Inflammatory macrophage treated with lipopolysaccharide for 1 hour (primary cell): ENCODE results near the gene IL18R1.

Experiments used
- DNase-seq, 2 donors: peaks; one replicate each; pipeline ENCODE4 v3.0.0-alpha.2; 2020 to 2022

The IL18R1 gene

DNA sequence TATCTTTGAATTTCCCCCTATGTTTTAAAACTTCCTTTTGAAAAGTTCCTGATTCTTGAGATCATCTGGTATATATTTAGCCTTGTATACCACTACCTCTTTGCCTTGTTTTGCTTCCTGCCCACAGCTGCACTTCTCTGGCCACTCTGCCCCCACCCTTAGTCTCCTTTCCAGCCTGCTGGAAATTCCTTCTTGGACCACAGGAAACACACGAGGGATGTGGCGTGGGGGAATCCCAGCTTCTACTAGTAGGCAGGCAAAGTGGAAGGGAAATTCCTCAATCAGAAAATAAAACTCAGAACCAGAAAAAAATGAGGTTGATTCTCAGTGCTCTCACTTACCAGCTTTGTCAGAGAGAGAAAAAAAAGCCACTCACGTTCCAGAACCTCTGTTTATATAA, 80.7 kb downstream of the IL18R1 start:
- peak; percentile 64 to 83 for DNase-seq

DNA sequence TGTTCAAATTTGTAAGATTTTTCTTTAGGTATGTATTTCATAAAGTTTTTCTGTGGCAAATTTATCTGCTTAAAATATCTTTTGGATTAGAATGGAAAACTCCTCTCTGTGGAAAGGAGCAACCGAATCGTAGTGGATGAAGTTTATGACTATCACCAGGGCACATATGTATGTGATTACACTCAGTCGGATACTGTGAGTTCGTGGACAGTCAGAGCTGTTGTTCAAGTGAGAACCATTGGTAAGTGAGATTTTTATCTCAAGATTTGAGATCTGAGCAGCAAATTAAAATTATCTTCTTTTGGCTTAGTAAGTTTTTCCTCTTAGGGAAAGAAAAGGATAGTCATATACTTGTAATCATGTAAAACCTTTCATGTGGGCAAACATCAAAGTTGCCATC, 81.5 kb downstream of the IL18R1 start:
- DNase-seq = no peak

DNA sequence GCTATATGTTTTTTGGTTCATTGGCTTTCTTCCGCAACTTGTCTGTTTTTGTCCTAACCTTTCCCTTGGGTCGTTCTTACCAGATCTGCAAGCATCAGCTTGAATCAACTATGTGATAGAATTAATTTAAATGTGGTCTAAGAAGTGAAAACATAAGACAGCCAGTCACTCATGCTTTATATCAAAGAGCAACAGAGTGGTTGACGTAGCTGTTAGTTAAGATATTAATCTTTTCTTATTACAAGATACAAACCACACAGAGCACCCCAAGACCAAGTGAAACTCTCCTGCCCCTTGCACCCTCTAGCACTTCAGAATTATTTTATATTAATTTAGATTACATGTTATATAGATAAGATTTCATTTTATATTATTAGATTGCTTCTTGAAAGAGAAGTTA, 82.5 kb downstream of the IL18R1 start:
- no peak for DNase-seq

DNA sequence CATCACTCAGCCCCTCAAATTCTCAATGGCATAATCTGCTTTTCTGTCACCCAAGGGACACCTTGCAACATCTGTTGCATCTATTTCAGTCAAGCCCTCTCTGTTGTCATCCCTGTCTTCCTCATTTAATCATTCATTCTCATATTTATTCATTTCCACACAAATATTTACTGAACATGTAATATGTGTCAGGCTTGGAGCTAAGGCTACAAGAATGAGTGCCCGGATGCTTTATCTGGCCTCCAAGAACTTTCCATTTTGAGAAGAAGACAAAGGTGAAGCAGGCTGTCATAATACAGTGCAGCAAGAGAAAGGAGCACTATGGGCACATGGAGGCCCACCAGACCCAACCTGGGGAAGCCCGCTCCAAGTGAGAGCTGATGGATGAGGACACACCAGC, 83.0 kb downstream of the IL18R1 start:
- peak; percentile 14 to 15 for DNase-seq

DNA sequence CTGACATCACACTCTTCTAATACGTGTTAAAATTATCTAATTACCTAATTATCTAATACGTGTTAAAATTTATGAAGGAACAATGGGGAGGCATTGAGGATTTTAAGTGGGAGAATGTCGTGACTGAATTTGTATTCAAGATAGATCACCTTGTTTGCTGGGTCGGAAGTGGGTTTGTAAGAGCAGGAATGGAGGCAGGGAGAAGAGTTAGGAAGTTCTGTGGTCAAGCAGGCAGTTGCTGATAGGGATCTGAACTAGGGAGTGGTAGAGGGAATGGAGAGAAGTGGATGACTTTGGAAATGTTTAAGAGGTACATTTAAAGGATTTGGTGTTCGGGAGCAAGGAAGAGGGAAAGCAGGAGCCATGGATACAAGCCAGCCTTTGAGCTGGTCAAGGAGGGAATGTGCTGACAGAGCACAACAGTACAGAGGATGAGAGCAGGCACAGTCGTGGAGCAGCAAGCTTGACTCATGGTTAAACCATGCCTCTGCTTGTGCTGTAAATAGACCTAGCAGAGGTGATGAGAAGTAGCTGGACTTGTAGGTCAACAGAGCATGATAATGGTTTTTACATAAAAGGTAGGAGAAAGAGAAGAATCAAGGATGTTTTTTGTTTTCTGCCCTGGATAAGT, 83.6 kb downstream of the IL18R1 start:
- DNase-seq = no peak

DNA sequence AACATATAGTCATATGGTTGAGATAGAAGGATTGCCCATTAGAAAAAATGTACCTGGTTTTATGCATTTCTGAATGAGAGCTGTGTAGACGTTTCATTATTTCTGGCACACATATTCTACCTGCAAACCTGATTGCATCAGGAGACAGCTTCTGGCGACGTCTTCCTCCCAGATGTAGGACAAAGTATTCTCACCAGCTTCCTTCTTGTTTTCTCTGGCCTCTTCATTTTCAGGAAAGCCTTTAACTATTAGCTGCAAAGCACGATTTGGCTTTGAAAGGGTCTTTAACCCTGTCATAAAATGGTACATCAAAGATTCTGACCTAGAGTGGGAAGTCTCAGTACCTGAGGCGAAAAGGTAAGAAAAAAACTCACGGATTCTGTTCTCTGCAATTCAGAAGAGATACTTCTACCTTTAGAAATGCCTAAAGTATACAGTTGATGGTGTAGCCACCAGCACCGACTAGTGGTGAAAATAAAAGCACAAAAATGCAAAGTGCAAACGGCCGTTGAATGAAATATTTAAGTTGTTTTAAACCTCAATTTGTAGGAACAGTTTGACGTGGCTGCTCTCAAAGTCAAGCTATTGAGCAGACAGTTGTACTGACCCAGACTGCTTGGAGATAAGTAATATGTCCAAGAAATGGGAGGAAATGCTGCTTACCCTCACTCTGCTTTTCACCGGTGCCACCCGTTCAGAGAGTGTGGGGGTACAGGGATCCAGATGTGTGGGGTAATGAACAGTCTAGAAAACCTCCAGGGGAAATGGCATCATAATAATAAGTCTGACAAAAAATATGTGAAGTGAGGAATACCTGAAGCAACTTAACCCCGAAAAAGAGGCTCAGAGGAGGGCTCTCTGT, 87.6 kb downstream of the IL18R1 start:
- peak; percentile 12 to 77 for DNase-seq

DNA sequence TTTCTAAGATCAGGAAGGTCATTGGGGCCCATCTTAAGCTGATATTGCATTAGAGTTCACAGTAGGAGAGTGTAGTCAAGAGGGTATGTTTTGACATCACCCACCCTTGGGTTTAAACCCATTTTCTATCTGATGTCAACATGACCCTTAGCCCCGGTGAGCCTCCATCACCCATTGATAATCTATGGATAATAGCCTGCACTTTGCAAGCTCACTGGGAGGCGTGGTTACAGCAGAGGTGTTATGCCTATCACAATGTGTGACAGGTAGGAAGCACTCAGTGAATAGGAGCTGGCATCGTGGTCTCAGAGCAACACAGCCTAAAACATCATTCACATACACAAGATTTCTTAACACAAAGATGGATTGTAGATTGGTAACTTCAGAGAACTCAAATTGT, 88.6 kb downstream of the IL18R1 start:
- DNase-seq = no peak

DNA sequence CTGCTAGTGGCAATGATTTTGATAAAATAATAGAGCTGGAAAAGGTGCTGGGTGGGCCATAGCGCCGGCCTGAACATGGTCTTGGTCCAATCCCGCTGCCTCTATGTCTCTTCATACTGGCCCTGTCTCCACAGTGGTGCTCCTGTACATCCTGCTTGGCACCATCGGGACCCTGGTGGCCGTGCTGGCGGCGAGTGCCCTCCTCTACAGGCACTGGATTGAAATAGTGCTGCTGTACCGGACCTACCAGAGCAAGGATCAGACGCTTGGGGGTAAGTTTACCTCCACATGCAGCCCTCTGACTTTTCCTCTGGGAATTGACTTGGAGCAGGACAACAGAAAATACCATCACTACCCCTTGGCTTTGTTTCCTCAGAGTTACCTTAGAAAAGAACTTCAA, 91.3 kb downstream of the IL18R1 start:
- no peak for DNase-seq
